NCI-H2081 treated with DMSO at 0.1 percent for 48 hours (cell line): ENCODE results near the gene PRRX2.

Experiments used
- DNase-seq: peaks from one replicate; lab custom pipeline; 2025; lab: John Stamatoyannopoulos, UW

PRRX2 gene

DNA sequence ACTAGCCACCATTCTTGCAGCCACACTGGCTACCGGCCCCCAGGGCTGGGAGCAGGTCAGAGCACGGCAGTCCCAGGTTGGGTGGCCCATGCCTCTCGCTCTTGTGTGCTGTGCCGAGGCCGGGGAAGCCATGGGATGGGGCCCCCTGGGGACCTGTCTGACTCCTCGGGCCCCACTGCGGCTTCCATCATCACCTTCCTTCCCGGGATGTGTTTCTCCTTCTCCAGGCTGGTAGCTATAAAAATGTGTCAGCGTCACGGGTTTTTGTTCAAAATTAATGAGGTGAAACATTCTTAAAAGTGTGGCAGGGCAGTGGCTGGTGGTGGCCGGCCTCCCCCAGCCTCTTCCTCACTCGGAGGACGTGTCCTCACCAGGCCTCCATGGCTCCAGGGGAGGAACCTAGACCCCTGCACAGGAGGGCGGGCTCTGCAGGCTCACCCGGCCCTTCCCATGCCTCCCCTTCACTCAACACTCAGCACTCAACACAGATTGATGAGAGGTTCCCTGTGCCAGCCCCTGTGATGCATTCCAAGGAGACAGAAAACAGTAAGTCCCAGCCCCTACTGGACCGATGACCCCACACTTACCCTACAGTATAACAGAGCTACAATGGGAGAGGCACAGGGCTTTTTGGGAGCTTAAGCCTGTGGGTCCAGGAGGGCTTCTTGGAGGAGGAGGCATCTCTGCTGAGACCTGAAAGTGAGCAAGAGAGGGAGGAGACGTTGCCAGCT is 44.2 kb downstream of the PRRX2 start:
- DNase-seq: no peak

- DNase-seq: no peak
These were observed 44.7 kb downstream of the PRRX2 start for GRCh38 chr9:129710169-129710453.

DNA sequence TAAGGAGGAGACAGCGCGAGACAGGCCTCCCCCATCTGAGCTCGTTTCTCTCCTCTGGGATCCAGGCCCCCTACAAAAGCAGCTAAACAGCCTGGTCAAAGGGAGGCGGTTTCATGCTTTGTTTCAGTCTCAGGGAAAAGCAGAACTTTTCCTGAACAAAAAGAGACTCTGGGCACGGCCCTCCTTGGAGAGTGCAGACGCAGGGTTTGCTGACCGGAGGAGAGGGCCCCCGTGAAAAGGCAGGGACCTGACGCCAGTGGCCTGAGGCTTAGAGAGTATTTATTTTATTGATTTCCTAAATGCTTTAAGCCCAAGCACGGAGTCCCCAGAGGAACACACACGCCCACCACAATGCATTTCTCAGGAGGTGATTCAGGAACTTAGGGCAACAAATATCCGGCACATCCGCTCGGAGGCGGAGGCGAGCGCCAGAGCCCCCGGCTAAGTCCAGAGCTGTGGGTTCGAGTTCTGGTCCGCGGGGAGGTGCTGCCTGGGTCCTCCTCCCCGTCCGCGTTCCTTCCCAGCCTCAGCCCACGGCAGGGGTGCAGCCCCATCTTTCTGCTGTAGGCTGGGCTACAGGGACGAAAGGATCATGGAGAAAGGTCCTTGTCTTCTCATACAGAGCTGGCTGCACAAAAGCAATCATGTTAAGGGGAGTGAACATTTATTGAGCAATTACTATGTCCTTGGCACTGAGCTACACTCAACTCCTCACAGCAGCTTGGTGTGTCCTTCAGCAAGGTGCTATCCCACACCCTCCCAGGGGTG is 47.4 kb downstream of the PRRX2 start:
- DNase-seq: no peak

DNA sequence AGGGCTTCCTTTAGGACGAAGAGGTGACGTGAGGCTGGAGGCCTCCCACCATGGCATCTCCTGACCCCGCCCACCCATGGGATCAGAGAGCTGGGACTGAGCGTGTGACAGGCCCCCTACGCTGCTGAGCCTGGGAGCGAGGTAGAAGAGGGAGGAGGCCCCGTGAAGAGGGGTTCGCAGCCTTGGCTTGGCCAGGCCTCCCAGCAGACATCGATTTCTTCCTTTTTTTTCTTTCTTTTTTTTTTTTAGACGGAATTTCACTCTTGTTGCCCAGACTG is 47.9 kb downstream of the PRRX2 start:
- no peak for DNase-seq

DNA sequence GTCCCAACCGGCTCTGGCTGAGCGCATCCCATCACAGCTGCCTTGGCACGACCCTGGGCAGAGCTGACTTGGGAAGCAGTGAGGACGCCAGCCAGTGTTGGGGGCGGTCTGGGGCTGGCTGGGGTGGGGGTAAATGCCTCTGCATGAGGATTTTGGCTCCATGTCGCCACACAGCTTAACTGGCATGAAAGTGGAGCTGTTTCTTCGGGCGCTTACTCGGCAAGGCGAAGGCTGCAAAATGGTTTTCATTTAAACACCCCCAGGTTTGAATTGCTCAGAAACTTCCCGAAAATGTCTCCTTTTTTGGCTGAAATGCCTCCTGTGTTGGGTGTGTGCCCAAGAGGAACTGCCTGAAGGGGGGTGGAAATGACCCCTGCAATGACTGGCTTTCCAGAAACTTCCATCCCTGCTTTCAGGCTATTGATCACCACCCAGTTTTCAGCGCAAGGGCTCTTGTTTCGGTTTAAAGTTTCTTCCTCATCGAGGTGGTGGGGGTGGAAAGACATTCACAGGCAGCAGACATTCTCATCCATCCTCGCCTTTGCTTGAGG is 49.1 kb downstream of the PRRX2 start:
- DNase-seq: no peak

GRCh38 chr9:129716091-129716490 is 50.6 kb downstream of the PRRX2 start:
- DNase-seq: no peak

GRCh38 chr9:129717991-129718390 is 52.5 kb downstream of the PRRX2 start:
- DNase-seq: no peak

GRCh38 chr9:129718647-129719046 is 53.2 kb downstream of the PRRX2 start:
- no peak for DNase-seq

- no peak for DNase-seq
These were observed 53.7 kb downstream of the PRRX2 start for GRCh38 chr9:129719135-129719534.

DNA sequence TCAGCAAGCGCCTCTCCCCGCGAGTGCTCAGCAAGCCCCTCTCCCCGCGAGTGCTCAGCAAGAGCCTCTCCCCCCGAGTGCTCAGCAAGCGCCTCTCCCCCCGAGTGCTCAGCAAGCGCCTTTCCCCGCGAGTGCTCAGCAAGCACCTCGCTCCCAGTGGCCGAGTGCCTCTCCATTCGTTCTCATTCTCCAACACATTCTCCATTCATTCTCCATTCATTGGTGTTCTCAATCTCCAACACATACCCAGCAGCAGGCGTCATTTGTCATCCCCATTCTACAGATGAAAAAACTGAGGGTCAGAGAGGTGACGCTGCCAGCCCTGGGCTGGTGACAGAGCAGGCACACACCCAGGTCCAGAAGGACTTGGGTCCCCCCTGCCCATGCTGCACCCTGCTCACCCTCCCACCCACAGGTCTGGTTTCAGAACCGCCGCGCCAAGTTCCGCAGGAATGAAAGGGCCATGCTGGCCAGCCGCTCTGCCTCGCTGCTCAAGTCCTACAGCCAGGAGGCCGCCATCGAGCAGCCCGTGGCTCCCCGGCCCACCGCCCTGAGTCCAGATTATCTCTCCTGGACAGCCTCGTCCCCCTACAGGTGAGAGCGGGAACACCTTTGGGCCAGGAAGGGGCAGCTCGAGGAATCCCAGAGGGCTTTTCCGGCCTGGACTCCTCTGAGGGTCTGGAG is 54.9 kb downstream of the PRRX2 start:
- DNase-seq: no peak

DNA sequence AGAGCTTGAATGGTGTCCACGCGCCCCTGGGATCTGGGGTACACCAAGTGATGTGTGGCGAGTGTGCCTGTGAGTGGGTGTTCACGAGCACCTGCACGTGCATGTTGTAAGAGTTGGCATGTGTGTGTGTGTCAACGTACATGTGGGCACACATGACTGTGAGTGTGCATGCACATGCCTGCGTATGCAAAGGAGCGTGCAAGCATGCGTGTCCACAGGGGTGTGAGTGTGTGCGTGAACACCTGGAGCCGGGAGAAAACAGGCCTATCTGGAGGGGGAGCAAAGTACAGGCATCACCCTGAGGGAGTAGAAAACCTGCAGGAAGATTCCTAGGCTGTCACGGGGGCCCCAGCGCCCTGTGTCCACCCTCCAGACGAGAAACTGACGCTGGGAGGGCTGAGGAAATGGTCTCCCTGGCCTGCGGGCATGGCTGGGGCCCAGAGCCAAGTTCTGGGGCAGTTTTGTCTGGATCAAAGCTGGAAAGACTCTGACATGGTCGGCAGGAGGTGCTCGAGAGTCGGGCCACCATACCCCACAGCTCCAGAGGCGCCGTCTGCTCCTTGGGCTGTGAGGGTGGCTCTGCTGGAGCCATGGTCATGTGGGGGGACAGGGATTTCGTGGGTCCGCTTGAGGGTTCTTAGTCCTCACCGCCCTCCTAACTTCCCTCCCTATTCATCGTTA is 55.6 kb downstream of the PRRX2 start:
- no peak for DNase-seq

DNA sequence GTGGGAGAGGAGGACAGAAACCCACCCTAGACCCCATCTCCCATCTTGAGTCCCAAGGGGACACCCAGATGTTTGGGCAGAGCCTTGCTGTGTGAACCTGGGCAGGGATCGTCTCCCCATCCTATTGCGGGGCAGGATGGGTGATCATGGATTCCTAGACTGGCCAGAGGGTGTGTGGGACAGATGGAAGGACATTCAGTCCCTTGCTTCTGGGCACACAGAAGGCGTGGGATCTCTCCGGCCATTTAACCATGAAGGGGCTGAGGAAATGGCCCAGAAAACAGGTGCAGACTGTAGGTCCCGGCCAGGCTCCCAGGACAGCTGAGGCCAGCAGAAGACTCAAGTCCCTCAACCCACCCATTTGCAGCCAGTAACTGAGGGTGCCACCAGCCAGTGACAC is 57.5 kb downstream of the PRRX2 start:
- no peak for DNase-seq

DNA sequence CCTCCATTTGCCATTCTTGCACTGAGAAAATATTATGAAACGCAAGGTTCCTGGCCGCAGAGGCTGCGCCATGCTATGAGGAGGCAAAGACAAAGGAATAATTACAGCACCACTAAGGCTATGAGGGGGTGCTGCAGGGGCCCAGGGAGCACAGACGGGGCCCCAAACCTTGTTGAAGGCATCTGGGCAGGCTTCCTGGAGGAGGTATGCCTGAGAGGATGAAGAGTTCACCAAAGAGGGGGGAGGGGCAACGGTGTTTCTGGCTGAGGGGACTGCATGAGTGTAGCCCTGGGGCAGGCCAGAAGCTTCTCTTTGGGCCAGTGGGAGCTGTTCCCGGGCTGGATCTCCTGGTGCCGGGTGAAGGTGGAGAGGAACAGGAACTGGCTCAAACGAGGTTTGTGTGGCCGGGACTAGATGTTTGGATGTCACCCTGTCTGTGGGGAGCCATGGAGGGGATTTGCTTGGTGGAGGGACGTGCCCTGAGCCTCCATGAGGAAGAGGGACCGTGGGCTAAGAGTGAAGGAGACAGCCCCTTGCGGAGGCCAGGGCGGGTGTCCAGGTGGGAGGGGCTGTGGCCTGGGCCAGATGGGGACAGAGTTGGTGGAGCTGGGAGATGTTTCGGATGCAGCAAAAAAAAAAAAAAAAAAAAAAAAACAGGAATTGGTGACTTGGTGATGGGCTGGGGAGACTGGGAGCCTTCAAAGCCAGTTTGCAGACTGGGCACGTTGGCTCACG is 59.2 kb downstream of the PRRX2 start:
- DNase-seq: no peak

GRCh38 chr9:129725795-129726251 is 60.4 kb downstream of the PRRX2 start:
- DNase-seq: peak; percentile 26

- DNase-seq: peak; percentile 16
These were observed 61.1 kb downstream of the PRRX2 start for GRCh38 chr9:129726322-129727160.

- no peak for DNase-seq
These were observed 63.3 kb downstream of the PRRX2 start for GRCh38 chr9:129728744-129729143.

DNA sequence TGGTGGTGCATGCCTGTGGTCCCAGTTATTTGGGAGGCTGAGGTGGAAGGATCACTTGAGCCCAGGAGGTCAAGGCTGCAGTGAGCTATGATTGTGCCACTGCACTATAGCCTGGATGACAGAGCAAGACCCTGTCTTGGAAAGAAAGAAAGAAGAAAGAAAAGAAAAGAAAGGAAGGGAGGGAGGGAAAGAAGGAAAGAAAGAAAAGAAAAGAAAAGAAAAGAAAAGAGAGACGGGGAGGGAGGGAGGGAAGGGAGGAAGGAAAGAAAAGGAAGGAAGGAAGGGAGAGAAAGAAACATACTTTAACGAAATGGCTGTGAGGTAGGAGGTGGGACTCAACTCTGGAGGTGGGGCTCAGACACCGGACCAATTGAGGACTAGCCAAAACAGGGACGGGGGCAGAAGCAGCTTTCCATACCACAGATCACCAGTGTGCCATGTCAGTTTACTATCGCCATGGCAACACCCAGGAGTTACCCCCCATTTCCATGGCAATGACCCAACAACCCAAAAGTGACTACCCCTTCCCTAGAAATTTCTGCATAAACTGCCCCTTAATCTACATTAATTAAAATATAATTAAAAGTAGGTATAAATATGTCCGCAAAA is 66.1 kb downstream of the PRRX2 start:
- DNase-seq: no peak

GRCh38 chr9:129732100-129732499 is 66.7 kb downstream of the PRRX2 start:
- DNase-seq: no peak

DNA sequence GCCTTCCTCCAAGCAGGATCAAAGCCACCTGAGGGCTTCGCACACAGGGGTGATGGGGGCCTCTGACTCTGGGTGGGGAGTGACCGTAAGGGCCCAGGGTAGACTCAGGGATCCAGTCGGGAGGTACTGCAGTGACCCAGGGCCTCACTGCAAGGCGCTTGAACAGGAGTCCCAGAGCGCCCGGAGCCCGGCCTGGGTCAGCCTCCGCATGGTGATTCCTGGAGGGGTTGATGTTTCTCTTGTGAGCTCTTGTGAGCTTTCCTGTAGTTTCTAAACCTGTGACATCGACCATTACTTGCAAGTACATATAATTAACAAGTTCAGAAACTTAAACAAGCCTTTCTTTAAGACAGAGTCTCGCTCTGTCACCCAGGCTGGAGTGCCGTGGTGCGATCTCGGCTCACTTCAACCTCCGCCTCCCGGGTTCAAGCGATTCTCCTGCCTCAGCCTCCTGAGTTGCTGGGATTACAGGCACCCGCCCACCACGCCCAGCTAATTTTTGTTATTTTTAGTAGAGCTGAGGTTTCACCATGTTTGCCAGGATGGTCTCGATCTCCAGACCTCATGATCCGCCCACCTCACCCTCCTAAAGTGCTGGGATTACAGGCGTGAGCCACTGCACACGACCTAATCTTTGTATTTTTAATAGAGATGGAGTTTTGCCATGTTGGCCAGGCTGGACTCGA is 67.6 kb downstream of the PRRX2 start:
- no peak for DNase-seq

DNA sequence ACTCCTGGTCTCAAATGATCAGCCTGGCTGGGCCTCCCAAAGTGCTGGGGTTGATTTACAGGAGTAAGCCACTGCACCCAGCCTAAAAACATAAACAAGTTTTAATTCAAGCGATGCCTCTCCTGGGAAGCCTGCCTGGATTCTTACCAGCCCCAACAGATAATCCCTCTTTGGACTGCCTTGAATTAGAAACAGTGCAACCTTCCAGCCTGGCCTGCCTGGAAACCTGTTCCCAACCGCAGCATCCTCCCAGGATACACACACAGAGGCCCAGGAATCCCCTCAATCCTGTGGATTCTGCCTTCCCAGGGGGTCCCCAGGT is 68.1 kb downstream of the PRRX2 start:
- no peak for DNase-seq
